ENCODE measurements around the gene GRPR.
"Not testable (repeated sequence)": the region's sequence is repeated elsewhere in the genome, so short reads cannot be mapped to it uniquely, and the experiment has no call there.

Gene GRPR

GRCh38 chrX:16143968-16144367 lies 20.6 kb downstream of the GRPR start:
- intact Hi-C loops (cut with micrococcal nuclease) = no loop called here
- Mint-ChIP-seq H3K27ac (no peak overlapping the region), H3K4me3 (no peak overlapping the region), H3K9me3 (peaks cover 15% of the 10 kb centered on the region), H3K36me3 (ENCODE audit: low read depth) (no peaks in the 10 kb centered on the region), H3K4me1 (ENCODE audit: low read depth) (no peaks in the 10 kb centered on the region), H3K27me3 (peaks cover 10% of the 10 kb centered on the region)

GRCh38 chrX:16144420-16144819 lies 21.1 kb downstream of the GRPR start:
- H3K36me3 Mint-ChIP-seq (ENCODE audit: low read depth) = no peaks in the 10 kb centered on the region
- intact Hi-C loops (cut with micrococcal nuclease) = no loop called here
- H3K4me1 Mint-ChIP-seq (ENCODE audit: low read depth) = no peaks in the 10 kb centered on the region
- H3K27me3 Mint-ChIP-seq = peaks cover 10% of the 10 kb centered on the region
- H3K4me3 Mint-ChIP-seq = no peak overlapping the region
- H3K9me3 Mint-ChIP-seq = peaks cover 15% of the 10 kb centered on the region
- no peak overlapping the region for H3K27ac Mint-ChIP-seq

- H3K27ac Mint-ChIP-seq; H3K4me3 Mint-ChIP-seq; H3K4me1 Mint-ChIP-seq (ENCODE audit: low read depth); H3K27me3 Mint-ChIP-seq; intact Hi-C loops (cut with micrococcal nuclease); H3K36me3 Mint-ChIP-seq (ENCODE audit: low read depth): not testable (repeated sequence)
- peaks cover 15% of the 10 kb centered on the region for H3K9me3 Mint-ChIP-seq
Measured at GRCh38 chrX:16145093-16145492, 21.7 kb downstream of the GRPR start.

GRCh38 chrX:16145656-16146055 lies 22.3 kb downstream of the GRPR start:
- intact Hi-C loops (cut with micrococcal nuclease) = no loop called here
- H3K4me1 Mint-ChIP-seq (ENCODE audit: low read depth) = no peaks in the 10 kb centered on the region
- H3K9me3 Mint-ChIP-seq = peaks cover 15% of the 10 kb centered on the region
- H3K4me3 Mint-ChIP-seq = no peak overlapping the region
- peaks cover 10% of the 10 kb centered on the region for H3K27me3 Mint-ChIP-seq
- H3K36me3 Mint-ChIP-seq (ENCODE audit: low read depth) = no peaks in the 10 kb centered on the region
- H3K27ac Mint-ChIP-seq = no peak overlapping the region

GRCh38 chrX:16148896-16149295 lies 25.5 kb downstream of the GRPR start:
- Mint-ChIP-seq H3K27ac (no peak overlapping the region), H3K27me3 (peaks cover under 1% of the 10 kb centered on the region), H3K4me3 (no peak overlapping the region), H3K9me3 (peaks cover 15% of the 10 kb centered on the region), H3K36me3 (ENCODE audit: low read depth) (no peaks in the 10 kb centered on the region), H3K4me1 (ENCODE audit: low read depth) (no peaks in the 10 kb centered on the region)
- intact Hi-C loops (cut with micrococcal nuclease) = no loop called here

GRCh38 chrX:16155581-16156096 lies 32.3 kb downstream of the GRPR start:
- intact Hi-C loops (cut with micrococcal nuclease) = no loop called here
- no peaks in the 10 kb centered on the region for H3K4me1 Mint-ChIP-seq (ENCODE audit: low read depth)
- H3K27me3 Mint-ChIP-seq = no peaks in the 10 kb centered on the region
- no peak overlapping the region for H3K27ac Mint-ChIP-seq
- no peaks in the 10 kb centered on the region for H3K9me3 Mint-ChIP-seq
- H3K4me3 Mint-ChIP-seq = no peak overlapping the region
- no peaks in the 10 kb centered on the region for H3K36me3 Mint-ChIP-seq (ENCODE audit: low read depth)

- H3K4me1 Mint-ChIP-seq (ENCODE audit: low read depth) = no peaks in the 10 kb centered on the region
- H3K36me3 Mint-ChIP-seq (ENCODE audit: low read depth) = no peaks in the 10 kb centered on the region
- H3K9me3 Mint-ChIP-seq = no peaks in the 10 kb centered on the region
- no peak overlapping the region for H3K27ac Mint-ChIP-seq
- no peak overlapping the region for H3K4me3 Mint-ChIP-seq
- H3K27me3 Mint-ChIP-seq = no peaks in the 10 kb centered on the region
- intact Hi-C loops (cut with micrococcal nuclease) = no loop called here
Measured at GRCh38 chrX:16156692-16157331, 33.4 kb downstream of the GRPR start.

GRCh38 chrX:16160729-16161128 lies 37.4 kb downstream of the GRPR start:
- Mint-ChIP-seq H3K4me3 (no peak overlapping the region), H3K36me3 (ENCODE audit: low read depth) (no peaks in the 10 kb centered on the region), H3K27me3 (peaks cover 1% of the 10 kb centered on the region), H3K4me1 (ENCODE audit: low read depth) (no peaks in the 10 kb centered on the region), H3K9me3 (peaks cover 13% of the 10 kb centered on the region), H3K27ac (no peak overlapping the region)
- intact Hi-C loops (cut with micrococcal nuclease) = no loop called here

GRCh38 chrX:16161173-16161572 lies 37.8 kb downstream of the GRPR start:
- H3K36me3 Mint-ChIP-seq (ENCODE audit: low read depth); intact Hi-C loops (cut with micrococcal nuclease); H3K4me3 Mint-ChIP-seq; H3K27ac Mint-ChIP-seq; H3K4me1 Mint-ChIP-seq (ENCODE audit: low read depth); H3K27me3 Mint-ChIP-seq: not testable (repeated sequence)
- peaks cover 13% of the 10 kb centered on the region for H3K9me3 Mint-ChIP-seq

- no peak overlapping the region for H3K27ac Mint-ChIP-seq
- peaks cover 1% of the 10 kb centered on the region for H3K27me3 Mint-ChIP-seq
- H3K4me1 Mint-ChIP-seq (ENCODE audit: low read depth) = no peaks in the 10 kb centered on the region
- H3K4me3 Mint-ChIP-seq = no peak overlapping the region
- intact Hi-C loops (cut with micrococcal nuclease) = no loop called here
- no peaks in the 10 kb centered on the region for H3K36me3 Mint-ChIP-seq (ENCODE audit: low read depth)
- peaks cover 13% of the 10 kb centered on the region for H3K9me3 Mint-ChIP-seq
Measured at GRCh38 chrX:16162391-16162790, 39.0 kb downstream of the GRPR start.

- Mint-ChIP-seq H3K36me3 (ENCODE audit: low read depth) (no peaks in the 10 kb centered on the region), H3K4me3 (no peak overlapping the region), H3K9me3 (peaks cover 13% of the 10 kb centered on the region), H3K27me3 (peaks cover 1% of the 10 kb centered on the region), H3K4me1 (ENCODE audit: low read depth) (no peaks in the 10 kb centered on the region), H3K27ac (no peak overlapping the region)
- intact Hi-C loops (cut with micrococcal nuclease) = no loop called here
Measured at GRCh38 chrX:16164748-16165147, 41.4 kb downstream of the GRPR start.

GRCh38 chrX:16167181-16167580 lies 43.8 kb downstream of the GRPR start, which contains the start of gene MAGEB17:
TSS of gene MAGEB17 (plus strand) at chrX:16167481. CDS start at chrX:16170383, 2,902 bp downstream.
- Mint-ChIP-seq H3K4me1 (ENCODE audit: low read depth) (peaks cover 4% of the 10 kb centered on the region), H3K27ac (no peak within 1 kb of the TSS), H3K27me3 (peaks cover 4% of the 10 kb centered on the region), H3K4me3 (no peak within 1 kb of the TSS), H3K36me3 (ENCODE audit: low read depth) (no peaks in the 10 kb centered on the region), H3K9me3 (peaks cover 13% of the 10 kb centered on the region)
- intact Hi-C loops (cut with micrococcal nuclease) = no loop called here

GRCh38 chrX:16171039-16171438 lies 47.7 kb downstream of the GRPR start:
- Mint-ChIP-seq H3K9me3 (no peaks in the 10 kb centered on the region), H3K27ac (no peak overlapping the region), H3K27me3 (peaks cover 10% of the 10 kb centered on the region), H3K36me3 (ENCODE audit: low read depth) (no peaks in the 10 kb centered on the region), H3K4me3 (no peak overlapping the region), H3K4me1 (ENCODE audit: low read depth) (peaks cover 4% of the 10 kb centered on the region)
- intact Hi-C loops (cut with micrococcal nuclease) = no loop called here

- no peak overlapping the region for H3K27ac Mint-ChIP-seq
- no peaks in the 10 kb centered on the region for H3K36me3 Mint-ChIP-seq (ENCODE audit: low read depth)
- peaks cover 10% of the 10 kb centered on the region for H3K27me3 Mint-ChIP-seq
- intact Hi-C loops (cut with micrococcal nuclease) = no loop called here
- H3K9me3 Mint-ChIP-seq = no peaks in the 10 kb centered on the region
- H3K4me1 Mint-ChIP-seq (ENCODE audit: low read depth) = peaks cover 4% of the 10 kb centered on the region
- H3K4me3 Mint-ChIP-seq = no peak overlapping the region
Measured at GRCh38 chrX:16171944-16172343, 48.6 kb downstream of the GRPR start.

- H3K36me3 Mint-ChIP-seq (ENCODE audit: low read depth) = no peaks in the 10 kb centered on the region
- H3K4me3 Mint-ChIP-seq = no peak overlapping the region
- H3K9me3 Mint-ChIP-seq = no peaks in the 10 kb centered on the region
- peaks cover 10% of the 10 kb centered on the region for H3K27me3 Mint-ChIP-seq
- no peak overlapping the region for H3K27ac Mint-ChIP-seq
- intact Hi-C loops (cut with micrococcal nuclease) = no loop called here
- peaks cover 4% of the 10 kb centered on the region for H3K4me1 Mint-ChIP-seq (ENCODE audit: low read depth)
Measured at GRCh38 chrX:16172391-16172790, 49.0 kb downstream of the GRPR start.

All from dendritic cell treated with granulocyte-macrophage colony-stimulating factor and Interleukin-4, amounts not matched to agents 40 ng/mL and 50 ng/mL, for 4 days (primary cell).